Measurements from ENCODE around the gene ASB1.
A peak's percentile ranks its signal among the peaks of the same experiment; 100 is the strongest.

Gene ASB1

GRCh38 chr2:238486123-238486848 lies 59.6 kb downstream of the ASB1 start:
- no peaks in the 10 kb centered on the region for H3K9me3 Mint-ChIP-seq
- H3K27ac Mint-ChIP-seq: no peak overlapping the region
- H3K27me3 Mint-ChIP-seq (ENCODE audit: low read depth): peaks cover 2% of the 10 kb centered on the region
- H3K4me3 Mint-ChIP-seq: no peak overlapping the region
- H3K36me3 Mint-ChIP-seq (ENCODE audit: low read depth): no peaks in the 10 kb centered on the region
- no peak for DNase-seq (ENCODE audit: low spot score)
- H3K4me1 Mint-ChIP-seq (ENCODE audit: low read depth): no peaks in the 10 kb centered on the region

- no peak overlapping the region for H3K27ac Mint-ChIP-seq
- H3K9me3 Mint-ChIP-seq: no peaks in the 10 kb centered on the region
- peaks cover 2% of the 10 kb centered on the region for H3K27me3 Mint-ChIP-seq (ENCODE audit: low read depth)
- H3K36me3 Mint-ChIP-seq (ENCODE audit: low read depth): no peaks in the 10 kb centered on the region
- no peak for DNase-seq (ENCODE audit: low spot score)
- H3K4me3 Mint-ChIP-seq: no peak overlapping the region
- no peaks in the 10 kb centered on the region for H3K4me1 Mint-ChIP-seq (ENCODE audit: low read depth)
Observed at GRCh38 chr2:238487134-238487533, 60.4 kb downstream of the ASB1 start.

- Mint-ChIP-seq H3K4me3 (no peak overlapping the region), H3K36me3 (ENCODE audit: low read depth) (no peaks in the 10 kb centered on the region), H3K27me3 (ENCODE audit: low read depth) (peaks cover 2% of the 10 kb centered on the region), H3K27ac (no peak overlapping the region), H3K9me3 (no peaks in the 10 kb centered on the region), H3K4me1 (ENCODE audit: low read depth) (peaks cover 5% of the 10 kb centered on the region)
- DNase-seq (ENCODE audit: low spot score): no peak
Observed at GRCh38 chr2:238487652-238488346, 61.1 kb downstream of the ASB1 start.

GRCh38 chr2:238488347-238488826 lies 61.7 kb downstream of the ASB1 start:
- H3K4me1 Mint-ChIP-seq (ENCODE audit: low read depth): peaks cover 9% of the 10 kb centered on the region
- H3K4me3 Mint-ChIP-seq: no peak overlapping the region
- no peaks in the 10 kb centered on the region for H3K36me3 Mint-ChIP-seq (ENCODE audit: low read depth)
- no peak for DNase-seq (ENCODE audit: low spot score)
- H3K27ac Mint-ChIP-seq: no peak overlapping the region
- no peaks in the 10 kb centered on the region for H3K9me3 Mint-ChIP-seq
- peaks cover 2% of the 10 kb centered on the region for H3K27me3 Mint-ChIP-seq (ENCODE audit: low read depth)

DNA sequence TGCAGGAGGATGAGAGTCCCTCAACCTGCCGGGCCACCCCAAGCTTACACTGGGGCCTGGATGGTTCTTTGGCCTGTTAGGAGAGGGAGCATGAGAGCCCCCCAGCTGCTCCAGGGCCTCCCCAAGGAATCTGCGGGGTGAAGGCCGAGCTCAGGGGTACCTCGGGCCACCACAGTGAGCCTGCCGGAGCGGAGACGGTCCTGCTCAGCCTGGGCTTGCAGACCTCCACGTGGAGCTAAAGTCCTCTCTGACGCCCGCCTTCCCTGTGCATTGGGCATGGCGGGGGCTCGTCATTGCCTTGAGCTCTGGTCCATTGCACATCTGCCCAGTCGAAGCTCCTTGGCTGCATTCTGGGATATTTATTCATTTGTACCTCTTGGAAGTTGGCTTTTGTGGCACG lies 62.7 kb downstream of the ASB1 start:
- H3K9me3 Mint-ChIP-seq: no peaks in the 10 kb centered on the region

DNA sequence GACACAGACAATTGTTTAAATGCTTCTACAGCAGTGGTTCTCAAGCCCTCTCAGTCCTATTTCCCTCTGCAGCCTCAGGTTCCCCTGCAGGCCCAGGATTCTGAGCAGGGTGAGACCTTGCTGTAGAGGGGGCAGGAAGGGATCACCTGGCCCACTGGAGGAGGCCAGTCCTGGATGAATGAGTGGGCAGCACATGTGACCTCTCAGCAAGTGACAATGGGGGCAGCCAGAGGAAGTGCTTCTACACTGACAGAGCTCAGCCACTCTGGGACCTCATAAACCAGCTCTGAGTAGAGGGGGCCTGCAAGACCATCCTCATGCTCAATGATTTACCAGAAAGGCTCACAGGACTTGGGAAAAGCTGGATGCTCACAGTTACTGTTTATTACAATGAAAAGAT lies 63.2 kb downstream of the ASB1 start:
- no peak for DNase-seq (ENCODE audit: low spot score)
- Mint-ChIP-seq H3K27me3 (ENCODE audit: low read depth) (peaks cover 2% of the 10 kb centered on the region), H3K4me1 (ENCODE audit: low read depth) (peaks cover 21% of the 10 kb centered on the region), H3K36me3 (ENCODE audit: low read depth) (no peaks in the 10 kb centered on the region), H3K27ac (no peak overlapping the region), H3K9me3 (no peaks in the 10 kb centered on the region), H3K4me3 (no peak overlapping the region)

More for the DNA sequence above, 62.7 kb downstream of the ASB1 start:
- Mint-ChIP-seq H3K27me3 (ENCODE audit: low read depth) (peaks cover 2% of the 10 kb centered on the region), H3K27ac (no peak overlapping the region), H3K4me3 (no peak overlapping the region), H3K36me3 (ENCODE audit: low read depth) (no peaks in the 10 kb centered on the region), H3K4me1 (ENCODE audit: low read depth) (peaks cover 18% of the 10 kb centered on the region)
- no peak for DNase-seq (ENCODE audit: low spot score)

- peaks cover 21% of the 10 kb centered on the region for H3K4me1 Mint-ChIP-seq (ENCODE audit: low read depth)
- no peaks in the 10 kb centered on the region for H3K9me3 Mint-ChIP-seq
- no peak overlapping the region for H3K4me3 Mint-ChIP-seq
- DNase-seq (ENCODE audit: low spot score): no peak
- H3K36me3 Mint-ChIP-seq (ENCODE audit: low read depth): no peaks in the 10 kb centered on the region
- no peak overlapping the region for H3K27ac Mint-ChIP-seq
- peaks cover 2% of the 10 kb centered on the region for H3K27me3 Mint-ChIP-seq (ENCODE audit: low read depth)
Observed at GRCh38 chr2:238492840-238493239, 66.1 kb downstream of the ASB1 start.

- Mint-ChIP-seq H3K4me3 (no peak overlapping the region), H3K27me3 (ENCODE audit: low read depth) (peaks cover 2% of the 10 kb centered on the region), H3K4me1 (ENCODE audit: low read depth) (peaks cover 21% of the 10 kb centered on the region), H3K9me3 (no peaks in the 10 kb centered on the region), H3K27ac (peak overlapping the region; percentile 17), H3K36me3 (ENCODE audit: low read depth) (no peaks in the 10 kb centered on the region)
- DNase-seq (ENCODE audit: low spot score): no peak
Observed at GRCh38 chr2:238493411-238493810, 66.7 kb downstream of the ASB1 start.

DNA sequence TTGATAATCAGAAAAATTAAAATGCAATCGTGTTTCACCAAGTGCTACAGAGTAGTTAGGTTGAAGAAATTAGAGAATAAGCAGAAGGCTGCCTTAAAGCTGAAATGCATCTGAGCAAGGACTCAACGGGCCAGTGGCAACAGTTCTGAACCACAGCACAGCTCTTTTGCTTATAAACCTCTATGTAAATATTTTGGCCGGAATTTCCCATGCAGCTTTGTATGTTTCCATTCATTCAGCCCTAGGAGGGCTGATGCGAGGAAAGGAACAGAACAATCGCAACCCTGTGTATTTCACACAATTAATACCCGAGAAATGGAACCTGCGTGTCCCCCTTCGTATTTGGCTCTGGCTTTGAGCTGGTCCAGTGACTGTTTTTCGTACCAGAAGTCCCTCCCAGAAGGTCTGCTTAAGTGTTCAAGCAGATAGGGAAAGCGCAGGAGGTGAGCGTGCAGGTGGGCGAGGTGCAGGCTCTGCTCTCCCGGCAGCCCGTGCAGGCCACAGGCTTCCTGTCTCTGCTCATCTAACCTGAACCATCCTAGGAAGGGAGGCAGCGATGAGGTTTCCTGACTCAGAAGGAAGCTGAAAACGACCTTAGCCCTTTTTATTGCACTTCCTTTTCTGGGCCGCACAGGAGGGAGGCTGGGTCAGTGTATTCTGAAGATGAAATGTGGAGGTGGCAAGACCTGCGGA lies 67.3 kb downstream of the ASB1 start:
- Mint-ChIP-seq H3K4me1 (ENCODE audit: low read depth) (peaks cover 21% of the 10 kb centered on the region), H3K36me3 (ENCODE audit: low read depth) (no peaks in the 10 kb centered on the region), H3K9me3 (no peaks in the 10 kb centered on the region), H3K27me3 (ENCODE audit: low read depth) (peaks cover 2% of the 10 kb centered on the region), H3K27ac (peak overlapping the region; percentile 46), H3K4me3 (peak overlapping the region; percentile 16)
- peak; percentile 21 for DNase-seq (ENCODE audit: low spot score)

DNA sequence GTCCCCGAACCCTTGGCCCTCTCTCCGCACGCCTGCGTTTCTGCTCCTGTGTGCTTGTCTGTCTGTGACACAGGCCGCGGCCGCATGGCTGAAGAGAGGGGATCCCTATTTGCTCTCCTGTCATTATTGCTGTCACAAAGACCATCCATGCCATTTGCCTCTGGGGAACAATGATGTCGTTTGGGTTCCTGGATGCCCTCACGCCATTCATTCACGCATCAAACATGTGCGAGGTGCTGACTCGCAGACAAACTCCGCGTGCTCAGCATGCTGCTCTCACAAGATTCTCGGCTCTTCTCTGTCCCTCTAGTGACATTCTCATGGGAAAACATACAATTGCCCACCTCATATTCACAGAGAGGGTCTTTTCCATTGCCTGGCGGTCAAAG lies 67.8 kb downstream of the ASB1 start:
- Mint-ChIP-seq H3K27me3 (ENCODE audit: low read depth) (peaks cover 2% of the 10 kb centered on the region), H3K4me1 (ENCODE audit: low read depth) (peaks cover 21% of the 10 kb centered on the region), H3K9me3 (no peaks in the 10 kb centered on the region), H3K36me3 (ENCODE audit: low read depth) (no peaks in the 10 kb centered on the region), H3K4me3 (peak overlapping the region; percentile 16), H3K27ac (peak overlapping the region; percentile 46)
- no peak for DNase-seq (ENCODE audit: low spot score)

DNA sequence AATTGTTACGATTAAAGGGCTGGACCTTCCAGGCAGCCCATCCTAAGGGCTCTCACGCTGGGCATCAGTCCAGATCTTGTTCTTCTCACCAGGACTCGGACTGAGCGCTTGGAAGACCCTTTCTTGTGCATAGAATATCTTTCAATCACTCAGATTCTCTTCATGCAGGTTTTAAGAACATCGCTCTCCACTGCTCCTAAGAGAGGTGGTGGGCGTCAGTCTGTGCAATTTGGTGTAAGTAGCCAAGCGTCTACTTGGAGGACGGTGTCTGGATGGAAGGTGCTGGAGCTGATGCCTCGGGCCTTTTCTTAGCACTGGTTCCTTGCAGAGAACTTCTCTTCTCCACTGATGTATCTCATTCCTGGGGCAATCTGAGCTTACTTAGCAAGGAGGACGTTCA lies 68.7 kb downstream of the ASB1 start:
- peaks cover 21% of the 10 kb centered on the region for H3K4me1 Mint-ChIP-seq (ENCODE audit: low read depth)
- H3K9me3 Mint-ChIP-seq: no peaks in the 10 kb centered on the region
- peaks cover 2% of the 10 kb centered on the region for H3K27me3 Mint-ChIP-seq (ENCODE audit: low read depth)
- H3K4me3 Mint-ChIP-seq: no peak overlapping the region
- H3K27ac Mint-ChIP-seq: no peak overlapping the region
- no peak for DNase-seq (ENCODE audit: low spot score)
- no peaks in the 10 kb centered on the region for H3K36me3 Mint-ChIP-seq (ENCODE audit: low read depth)

DNA sequence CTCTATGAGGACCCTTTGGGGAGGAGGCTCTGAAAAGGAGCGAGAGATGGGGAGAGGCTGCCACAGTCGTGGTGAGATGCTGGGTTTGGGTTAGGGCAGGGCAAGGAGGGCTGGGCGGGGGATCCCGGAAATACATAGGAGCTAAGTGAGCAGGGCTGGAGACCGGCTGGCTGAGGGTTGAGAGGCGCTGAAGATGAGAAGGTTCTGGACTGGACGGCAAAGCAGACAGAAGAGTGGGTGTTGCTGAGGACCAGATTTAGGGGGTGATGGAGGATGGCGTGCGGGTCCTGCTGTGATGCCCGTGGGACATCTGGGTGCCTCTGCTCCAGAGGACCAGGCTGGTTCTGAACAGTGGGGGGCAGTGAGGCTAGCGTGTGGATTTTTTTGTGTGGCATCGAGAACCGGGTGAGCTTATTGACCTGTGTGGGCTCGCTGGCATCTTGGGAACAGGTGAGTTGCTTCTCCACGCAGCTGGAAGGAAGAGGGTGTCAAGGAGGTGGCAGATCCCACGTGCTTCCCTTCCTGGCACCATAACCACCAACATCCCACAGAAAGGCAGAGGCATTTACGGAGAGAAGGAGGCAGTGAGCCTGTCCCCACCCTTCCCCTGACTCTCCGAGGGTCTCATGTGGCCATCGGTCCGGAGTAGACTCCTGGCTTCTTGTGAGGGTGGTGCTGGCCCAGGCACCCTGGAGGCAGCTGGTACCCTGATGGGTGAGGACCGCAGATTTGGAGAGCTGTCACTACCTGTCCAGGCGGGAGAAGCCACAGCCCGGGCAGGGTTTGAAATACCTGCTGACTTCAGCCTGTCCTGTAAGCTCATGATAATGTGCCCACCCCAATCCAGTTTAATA lies 70.3 kb downstream of the ASB1 start:
- H3K27ac Mint-ChIP-seq: no peak overlapping the region
- no peak overlapping the region for H3K4me3 Mint-ChIP-seq
- no peaks in the 10 kb centered on the region for H3K27me3 Mint-ChIP-seq (ENCODE audit: low read depth)
- H3K4me1 Mint-ChIP-seq (ENCODE audit: low read depth): peaks cover 21% of the 10 kb centered on the region
- no peak for DNase-seq (ENCODE audit: low spot score)
- no peaks in the 10 kb centered on the region for H3K36me3 Mint-ChIP-seq (ENCODE audit: low read depth)
- H3K9me3 Mint-ChIP-seq: no peaks in the 10 kb centered on the region

DNA sequence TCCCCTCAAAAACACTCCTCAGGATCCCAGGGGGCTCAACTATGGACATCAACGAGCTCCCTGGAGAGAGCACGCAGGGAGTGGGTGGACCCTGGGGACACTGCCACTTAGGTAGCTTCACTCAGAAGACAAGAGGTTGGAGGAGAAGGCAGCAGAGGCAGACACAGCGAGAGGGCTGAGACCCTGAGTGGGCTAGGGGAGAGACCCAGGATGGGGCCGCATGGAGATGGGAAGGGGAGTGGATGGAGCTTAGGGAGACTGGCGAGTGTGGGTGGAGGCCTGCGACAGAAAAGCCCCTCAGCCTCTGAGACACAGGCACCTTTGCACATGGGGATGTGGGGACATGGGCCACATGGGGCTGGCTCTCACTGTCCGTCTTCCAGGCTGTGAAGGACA lies 70.9 kb downstream of the ASB1 start:
- Mint-ChIP-seq H3K27me3 (ENCODE audit: low read depth) (no peaks in the 10 kb centered on the region), H3K9me3 (no peaks in the 10 kb centered on the region), H3K36me3 (ENCODE audit: low read depth) (no peaks in the 10 kb centered on the region), H3K4me1 (ENCODE audit: low read depth) (peaks cover 19% of the 10 kb centered on the region), H3K4me3 (no peak overlapping the region), H3K27ac (no peak overlapping the region)
- no peak for DNase-seq (ENCODE audit: low spot score)
